Stimulated activated CD8-positive, alpha-beta memory T cell treated with anti-CD3 and anti-CD28 coated beads, Interleukin-4, amount 100 ng/mL, for 24 hours (primary cell): Measurements from ENCODE around the gene FUBP1.
"Not testable (repeated sequence)": the region's sequence is repeated elsewhere in the genome, so short reads cannot be mapped to it uniquely, and the experiment has no call there.

Experiments used
- DNase-seq: peaks from one replicate; pipeline ENCODE4 v3.0.0-alpha.2; 2020; ENCODE audit warnings: low read depth

The FUBP1 gene, protein sequence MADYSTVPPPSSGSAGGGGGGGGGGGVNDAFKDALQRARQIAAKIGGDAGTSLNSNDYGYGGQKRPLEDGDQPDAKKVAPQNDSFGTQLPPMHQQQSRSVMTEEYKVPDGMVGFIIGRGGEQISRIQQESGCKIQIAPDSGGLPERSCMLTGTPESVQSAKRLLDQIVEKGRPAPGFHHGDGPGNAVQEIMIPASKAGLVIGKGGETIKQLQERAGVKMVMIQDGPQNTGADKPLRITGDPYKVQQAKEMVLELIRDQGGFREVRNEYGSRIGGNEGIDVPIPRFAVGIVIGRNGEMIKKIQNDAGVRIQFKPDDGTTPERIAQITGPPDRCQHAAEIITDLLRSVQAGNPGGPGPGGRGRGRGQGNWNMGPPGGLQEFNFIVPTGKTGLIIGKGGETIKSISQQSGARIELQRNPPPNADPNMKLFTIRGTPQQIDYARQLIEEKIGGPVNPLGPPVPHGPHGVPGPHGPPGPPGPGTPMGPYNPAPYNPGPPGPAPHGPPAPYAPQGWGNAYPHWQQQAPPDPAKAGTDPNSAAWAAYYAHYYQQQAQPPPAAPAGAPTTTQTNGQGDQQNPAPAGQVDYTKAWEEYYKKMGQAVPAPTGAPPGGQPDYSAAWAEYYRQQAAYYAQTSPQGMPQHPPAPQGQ

GRCh38 chr1:77978969-77979876, at the start of gene FUBP1:
Gene FUBP1 (minus strand): TSS chr1:77979072. CDS start chr1:77979004, 68 bp downstream.
- DNase-seq = peak; percentile 88

DNA sequence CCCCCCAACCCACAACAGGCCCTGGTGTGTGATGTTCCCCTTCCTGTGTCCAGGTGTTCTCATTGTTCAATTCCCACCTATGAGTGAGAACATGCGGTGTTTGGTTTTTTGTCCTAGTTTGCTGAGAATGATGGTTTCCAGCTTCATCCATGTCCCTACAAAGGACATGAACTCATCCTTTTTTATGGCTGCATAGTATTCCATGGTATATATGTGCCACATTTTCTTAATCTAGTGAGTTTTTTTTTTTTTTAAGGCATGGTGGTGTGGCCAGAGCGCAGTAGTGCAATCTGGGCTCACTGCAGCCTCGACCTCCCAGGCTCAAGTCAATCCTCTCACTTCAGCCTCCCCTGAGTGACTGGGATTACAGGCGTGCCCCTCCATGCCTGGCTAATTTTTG, 42.3 kb upstream of the FUBP1 start:
- not testable (repeated sequence) for DNase-seq

DNA sequence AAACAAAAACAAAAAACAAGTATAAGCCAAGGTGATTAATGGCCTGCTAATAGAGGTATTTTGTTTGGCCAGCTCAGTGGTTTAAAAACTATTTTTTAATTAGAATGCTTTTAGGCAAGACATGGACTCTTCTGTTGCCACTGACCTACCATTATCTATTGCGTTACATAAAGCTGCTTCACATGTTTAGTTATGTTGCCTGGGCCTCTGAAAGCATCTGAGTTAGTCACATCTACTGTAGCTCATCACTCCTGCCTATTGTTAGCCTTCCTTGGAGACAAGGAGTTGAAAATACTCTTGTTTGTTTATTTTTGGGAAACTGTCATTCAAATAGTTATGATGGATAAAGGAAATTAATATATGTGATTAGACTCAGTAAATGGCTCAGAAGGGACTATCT, 40.2 kb upstream of the FUBP1 start:
- DNase-seq = no peak

DNA sequence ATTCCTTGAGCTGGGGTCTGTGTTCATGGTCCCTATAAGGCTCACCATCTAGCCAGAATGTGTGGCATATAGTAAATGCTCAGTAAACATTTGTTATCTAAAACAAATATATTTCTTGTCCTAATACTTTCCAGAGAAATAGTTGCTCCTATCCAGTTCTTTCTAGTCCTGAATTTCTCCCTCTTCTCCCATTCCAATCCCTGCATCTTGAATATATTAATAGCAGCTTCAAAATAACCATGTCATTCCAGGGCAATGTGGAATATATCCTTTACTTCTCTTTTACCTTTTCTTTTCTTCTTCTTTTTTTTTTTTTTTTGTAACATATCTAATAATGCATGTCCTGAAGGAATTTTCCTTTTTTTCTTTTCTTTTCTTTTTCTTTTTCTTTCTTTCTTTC, 36.3 kb upstream of the FUBP1 start:
- no peak for DNase-seq

- DNase-seq = no peak
Observed at GRCh38 chr1:78011050-78011449, 32.2 kb upstream of the FUBP1 start.

DNA sequence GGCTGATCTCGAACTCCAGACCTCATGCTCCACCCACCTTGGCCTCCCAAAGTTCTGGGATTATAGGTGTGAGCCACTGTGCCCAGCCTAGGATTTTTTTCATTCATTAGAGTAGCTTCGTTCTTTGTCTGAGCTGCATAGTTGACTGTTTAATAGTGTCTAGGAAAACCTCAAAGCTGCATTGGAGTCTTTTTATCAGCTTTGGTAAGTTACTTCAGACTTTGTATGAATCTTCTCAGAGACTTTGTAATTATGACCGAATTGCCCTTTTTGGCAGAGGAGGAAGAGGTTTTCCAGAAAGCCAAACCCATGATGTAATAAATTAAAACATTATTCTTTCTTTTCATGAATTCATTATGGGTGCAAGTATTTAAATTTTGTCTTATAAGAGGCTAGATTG, 31.0 kb upstream of the FUBP1 start:
- no peak for DNase-seq

DNA sequence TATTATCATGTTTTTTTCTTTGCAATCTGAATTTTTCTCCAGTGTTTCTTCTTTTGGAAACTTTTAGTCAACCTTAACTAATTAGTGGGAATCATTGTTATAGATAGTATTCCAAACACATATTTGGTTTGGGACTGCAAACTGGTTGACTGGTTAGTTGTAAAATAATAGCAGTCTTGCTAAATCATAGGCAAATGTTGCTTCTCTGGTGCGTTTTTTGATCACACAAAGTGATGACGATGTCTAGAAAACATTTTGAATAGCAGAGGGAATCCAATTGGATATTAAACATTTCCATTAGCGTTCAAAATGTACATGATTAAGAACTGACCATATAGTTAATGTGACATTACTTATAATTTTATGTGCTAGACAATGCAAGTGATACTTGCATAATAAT, 30.4 kb upstream of the FUBP1 start:
- no peak for DNase-seq

GRCh38 chr1:78007677-78008341, 28.9 kb upstream of the FUBP1 start:
- DNase-seq = no peak

DNA sequence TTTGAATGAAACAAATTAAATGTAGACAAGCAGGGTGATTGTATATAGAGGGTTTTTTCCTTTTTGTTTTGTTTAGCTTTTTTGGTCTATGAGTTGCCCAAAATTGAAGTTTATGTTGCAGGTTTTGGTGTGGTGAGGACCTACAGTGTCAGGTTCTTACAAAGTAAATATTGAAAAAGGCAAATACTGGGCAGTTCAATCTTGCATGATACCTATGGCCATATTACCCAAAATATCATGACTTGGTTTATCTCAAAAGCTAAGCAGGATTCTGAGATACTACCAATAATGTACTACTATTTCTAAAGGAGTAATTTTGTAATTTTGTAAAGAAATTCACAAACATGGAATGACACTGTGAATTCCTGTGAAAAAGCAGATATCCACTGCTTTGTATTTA, 27.6 kb upstream of the FUBP1 start:
- DNase-seq = no peak

- no peak for DNase-seq
Observed at GRCh38 chr1:78005755-78006154, 26.9 kb upstream of the FUBP1 start.

GRCh38 chr1:78005448-78005722, 26.5 kb upstream of the FUBP1 start:
- no peak for DNase-seq

DNA sequence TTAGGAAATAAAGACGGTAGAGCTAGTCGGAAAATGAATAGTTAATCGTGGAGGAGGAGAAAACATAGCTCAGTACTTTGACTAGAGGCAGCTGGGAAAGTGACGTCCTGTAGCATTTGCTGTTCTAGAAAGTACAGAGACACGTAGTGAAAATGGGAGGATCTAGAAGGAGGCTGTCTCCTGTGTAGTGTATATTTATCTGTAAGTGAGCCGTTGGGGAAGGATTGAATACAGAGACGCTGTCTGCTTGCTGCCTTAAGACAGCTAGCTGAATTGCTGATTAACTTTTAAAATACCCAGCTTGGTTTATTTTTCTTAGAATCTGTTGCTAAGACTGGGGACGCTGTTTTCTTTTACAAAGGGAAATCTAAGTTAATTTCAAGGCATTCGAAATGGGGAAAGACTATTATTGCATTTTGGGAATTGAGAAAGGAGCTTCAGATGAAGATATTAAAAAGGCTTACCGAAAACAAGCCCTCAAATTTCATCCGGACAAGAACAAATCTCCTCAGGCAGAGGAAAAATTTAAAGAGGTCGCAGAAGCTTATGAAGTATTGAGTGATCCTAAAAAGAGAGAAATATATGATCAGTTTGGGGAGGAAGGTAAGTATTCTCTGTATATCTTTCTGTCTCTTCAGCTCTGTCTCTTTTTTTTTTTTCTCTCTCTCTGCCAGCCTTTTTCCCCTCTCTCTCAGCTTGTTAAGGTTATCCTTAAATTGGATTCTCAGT, 26.0 kb upstream of the FUBP1 start, which contains the start of gene DNAJB4:
Gene DNAJB4, plus strand, starts transcription at position 221 of the 729 bp plus-strand sequence. Its CDS starts 172 bp downstream, at position 393.
- no peak for DNase-seq

DNA sequence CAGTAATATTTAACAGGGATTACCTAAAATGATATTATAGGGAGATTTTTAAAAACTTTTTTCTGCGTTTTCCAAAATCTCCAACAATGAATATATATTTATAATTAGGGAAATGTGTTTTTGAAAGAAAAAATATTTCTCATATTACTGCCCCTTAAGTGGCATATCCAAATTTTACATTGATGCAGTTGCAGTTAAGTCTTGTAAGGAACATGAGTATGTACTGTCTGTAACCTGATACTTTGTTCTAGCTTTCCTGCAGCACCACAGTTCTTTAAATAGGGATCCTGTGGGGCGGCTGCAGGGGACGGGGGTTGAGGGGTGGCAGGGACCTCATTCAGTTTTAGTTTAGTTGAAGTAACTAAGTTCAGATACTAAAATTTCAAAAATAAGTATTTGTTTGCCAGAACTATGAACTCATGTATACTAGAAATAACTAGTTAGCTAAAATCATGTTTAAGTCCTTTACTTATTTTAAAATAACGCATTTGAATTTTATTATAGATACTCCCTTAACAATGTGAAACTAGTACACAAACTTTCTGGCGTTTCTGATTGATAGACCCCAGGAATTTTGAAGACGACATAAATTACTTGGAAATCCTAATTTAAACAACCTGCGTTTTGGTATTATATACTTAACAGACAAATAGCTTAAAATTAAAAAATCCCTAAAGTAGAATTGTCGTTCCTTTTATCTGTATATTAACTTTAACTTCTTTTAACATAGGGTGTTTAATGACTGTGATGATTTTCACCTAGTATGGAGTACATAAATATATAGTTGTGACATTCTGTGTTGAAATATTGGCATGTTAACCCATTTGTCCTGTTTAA, 25.2 kb upstream of the FUBP1 start:
- DNase-seq = no peak

GRCh38 chr1:78003070-78003746, 24.3 kb upstream of the FUBP1 start:
- no peak for DNase-seq

DNA sequence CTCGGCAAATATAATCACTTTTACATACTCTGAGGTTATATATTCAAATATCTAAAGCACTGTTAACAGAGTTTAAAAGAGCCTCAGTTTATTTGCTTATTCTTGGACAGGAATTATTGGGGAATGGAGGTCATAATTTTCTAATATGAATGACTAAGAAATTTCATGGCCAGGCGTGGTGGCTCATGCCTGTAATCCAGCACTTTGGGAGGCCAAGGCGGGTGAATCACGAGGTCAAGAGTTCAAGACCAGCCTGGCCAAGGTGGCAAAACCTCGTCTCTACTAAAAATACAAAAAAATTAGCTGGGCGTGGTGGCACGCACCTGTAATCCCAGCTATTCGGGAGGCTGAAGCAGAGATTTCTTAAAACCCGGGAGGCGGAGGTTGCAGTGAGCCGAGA, 21.7 kb upstream of the FUBP1 start:
- not testable (repeated sequence) for DNase-seq

- DNase-seq = no peak
Observed at GRCh38 chr1:77996734-77997133, 17.9 kb upstream of the FUBP1 start.

GRCh38 chr1:77994117-77994705, 15.3 kb upstream of the FUBP1 start:
- no peak for DNase-seq

DNA sequence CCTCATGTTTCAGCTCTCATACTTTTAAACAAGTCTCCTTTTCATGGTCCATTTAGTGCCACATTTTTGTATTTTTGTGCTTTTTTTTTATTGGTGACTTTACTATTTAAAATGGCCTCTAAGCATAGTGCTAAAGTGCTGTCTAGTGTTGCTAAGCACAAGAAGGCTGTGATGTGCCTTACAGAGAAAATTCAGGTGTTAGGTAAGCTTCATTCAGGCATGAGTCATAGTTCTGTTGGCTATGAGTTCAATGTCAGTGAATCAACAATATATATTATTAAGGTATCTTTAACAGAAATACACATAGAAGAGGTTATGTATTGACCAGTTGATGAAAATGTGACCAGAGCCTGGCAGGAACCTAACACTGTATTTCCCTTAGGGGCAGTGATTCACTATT, 12.8 kb upstream of the FUBP1 start:
- DNase-seq = no peak

- no peak for DNase-seq
Observed at GRCh38 chr1:77990629-77991204, 11.8 kb upstream of the FUBP1 start.
